GM12874 (cell line): Measurements from ENCODE around the gene LAMA2.

Experiments used
- CTCF ChIP-seq: IDR thresholded peaks from 2 replicates; pipeline ENCODE4 v1.5.1; 2011; ENCODE audit warnings: low read depth, mild to moderate bottlenecking, control low read depth, low read length, moderate library complexity; ENCODE audit not compliant: insufficient read depth

Gene LAMA2

DNA sequence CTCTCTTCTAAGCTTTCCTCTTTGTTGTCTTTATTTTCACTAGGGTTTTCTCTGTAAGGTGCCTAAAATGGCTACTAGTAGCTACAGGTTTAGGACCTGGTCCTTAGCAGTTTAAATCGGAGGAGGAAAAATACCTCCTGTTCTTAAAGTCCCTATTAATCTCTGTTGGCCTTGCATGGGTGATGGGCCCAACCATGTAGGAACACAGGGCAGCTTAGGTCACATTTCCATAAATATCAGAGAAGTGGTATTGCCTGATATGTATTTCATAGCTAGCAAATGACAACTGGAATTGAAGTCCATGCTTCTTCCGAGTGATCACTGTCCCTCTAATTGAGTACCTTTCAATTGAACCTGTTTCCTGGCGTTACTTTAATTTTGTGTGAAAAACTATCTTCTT, 70.0 kb downstream of the LAMA2 start:
- TF ChIP-seq CTCF: no peak

- TF ChIP-seq CTCF: no peak
Observed at GRCh38 chr6:128954308-128955043, 71.5 kb downstream of the LAMA2 start.

GRCh38 chr6:128963561-128963960, 80.6 kb downstream of the LAMA2 start:
- no peak for TF ChIP-seq CTCF

- no peak for TF ChIP-seq CTCF
Observed at GRCh38 chr6:128964233-128964755, 81.4 kb downstream of the LAMA2 start.

GRCh38 chr6:128964771-128965170, 81.8 kb downstream of the LAMA2 start:
- no peak for TF ChIP-seq CTCF

DNA sequence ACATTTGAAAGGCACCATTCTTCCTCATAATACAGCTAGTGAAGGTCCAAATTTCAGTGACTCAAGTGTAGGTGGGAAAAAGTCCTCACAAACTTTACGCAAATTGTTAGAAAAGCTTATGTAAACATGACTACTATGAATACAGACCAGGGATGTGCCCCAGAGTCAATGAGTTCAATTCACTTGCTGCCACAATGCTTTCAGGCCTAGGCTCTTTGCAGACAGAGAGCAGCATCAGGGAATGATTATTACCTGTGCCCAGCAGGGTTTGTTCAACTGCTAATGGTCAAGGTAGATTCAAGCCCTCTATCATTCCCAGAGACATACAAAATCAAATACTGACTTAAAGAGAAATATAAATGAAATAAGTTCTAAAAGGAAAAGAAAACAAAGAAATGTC, 84.0 kb downstream of the LAMA2 start:
- TF ChIP-seq CTCF: no peak

- TF ChIP-seq CTCF: no peak
Observed at GRCh38 chr6:128979071-128979470, 96.1 kb downstream of the LAMA2 start.
